Tibial nerve (tissue), 3 donors: ENCODE results near the gene NT5DC4.

Source experiments
- CTCF ChIP-seq, 5 experiments: fragments of 200-600 bp in 3 of 5; fragments of 450-650 bp in 2 of 5; sonication (generic) in 3 of 5; IDR thresholded peaks; one replicate each; pipeline ENCODE4 v1.5.1; 2016 to 2019; ENCODE audit warnings: antibody characterized with exemption in 5 of 5, mild to moderate bottlenecking in 3 of 5, moderate library complexity in 2 of 5
- POLR2A ChIP-seq, 2 donors: fragments of 450-650 bp; IDR thresholded peaks; one replicate each; pipeline ENCODE4 v1.6.1; 2017; ENCODE audit warnings: antibody characterized with exemption in 2 of 2, mild to moderate bottlenecking in 2 of 2, moderate library complexity in 2 of 2

GRCh38 chr2:112721819-112722522 lies 1.2 kb downstream of the NT5DC4 start:
- TF ChIP-seq CTCF (IDR thresholded peaks at IDR 0.05) (no peak), POLR2A (IDR thresholded peaks at IDR 0.05) (no peak)
